Coronary artery (tissue), 2 donors: ENCODE data around the gene STAP2.
"Not testable (repeated sequence)": the region's sequence is repeated elsewhere in the genome, so short reads cannot be mapped to it uniquely, and the experiment has no call there.

Experiments used
- DNase-seq: peaks from one replicate; pipeline ENCODE4 v3.0.0-alpha.2; 2017; ENCODE audit warnings: low spot score
- H3K27ac ChIP-seq, 2 donors: fragments of 200-600 bp; sonication (generic); one replicate each; pipeline ENCODE4 v1.5.1; 2016 to 2019
- H3K4me3 ChIP-seq: fragments of 200-600 bp; sonication (generic); 2 replicates; pipeline ENCODE4 v1.5.1; 2016; ENCODE audit warnings: mild to moderate bottlenecking, moderate library complexity
- CTCF ChIP-seq: fragments of 200-600 bp; sonication (generic); IDR thresholded peaks from one replicate; pipeline ENCODE4 v1.5.1; 2019; ENCODE audit warnings: antibody characterized with exemption

STAP2 gene

DNA sequence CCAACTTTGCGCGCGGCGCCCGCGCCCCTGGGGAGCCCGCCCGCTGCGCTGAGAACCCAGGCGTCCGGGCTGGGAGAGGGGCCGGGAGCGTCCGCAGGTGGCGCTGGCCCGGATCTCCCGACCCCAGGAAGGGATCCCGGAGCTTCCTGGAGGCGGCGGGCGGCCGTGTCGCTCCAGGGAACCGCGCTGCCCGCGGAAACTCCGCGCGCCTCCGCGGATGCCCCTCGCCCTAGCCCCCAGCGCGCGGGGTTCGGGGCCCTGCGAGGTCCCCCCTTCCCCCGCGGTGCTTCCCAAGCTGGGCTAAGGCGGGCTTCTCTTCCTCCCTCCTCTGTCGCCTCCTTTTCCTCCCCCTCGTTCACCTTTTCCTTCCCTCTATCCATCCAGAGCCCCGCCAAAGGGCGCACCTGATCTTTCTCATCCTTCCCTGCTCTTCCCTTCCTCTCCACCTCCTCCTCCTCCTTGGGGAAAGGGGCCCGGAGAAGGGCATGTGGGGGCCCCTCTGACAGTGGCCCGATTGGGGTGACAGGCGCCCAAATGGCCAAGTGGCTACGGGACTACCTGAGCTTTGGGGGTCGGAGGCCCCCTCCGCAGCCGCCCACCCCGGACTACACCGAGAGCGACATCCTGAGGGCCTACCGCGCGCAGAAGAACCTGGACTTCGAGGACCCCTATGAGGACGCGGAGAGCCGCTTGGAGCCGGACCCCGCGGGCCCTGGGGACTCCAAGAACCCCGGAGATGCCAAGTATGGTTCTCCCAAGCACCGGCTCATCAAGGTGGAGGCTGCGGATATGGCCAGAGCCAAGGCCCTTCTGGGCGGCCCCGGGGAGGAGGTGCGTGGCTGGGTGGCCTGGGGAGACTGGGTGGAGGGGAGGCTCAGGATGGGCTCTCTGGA lies 58.9 kb downstream of the STAP2 start:
- peak overlapping the region; percentile 51 for H3K4me3 ChIP-seq
- no peak for TF ChIP-seq CTCF
- H3K27ac ChIP-seq: no peak overlapping the region
- DNase-seq: no peak

- H3K4me3 ChIP-seq: peak overlapping the region; percentile 51
- no peak for TF ChIP-seq CTCF
- DNase-seq: no peak
- H3K27ac ChIP-seq: no peak overlapping the region
These were observed 59.4 kb downstream of the STAP2 start for GRCh38 chr19:4279267-4279529.

GRCh38 chr19:4278419-4279266 lies 60.0 kb downstream of the STAP2 start, which contains the start of gene SHD:
SHD (plus strand) TSS chr19:4279266; CDS start chr19:4280064, 798 bp downstream.
- peak within 1 kb of the TSS; percentile 51 for H3K4me3 ChIP-seq
- DNase-seq: no peak
- no peak within 1 kb of the TSS for H3K27ac ChIP-seq
- no peak for TF ChIP-seq CTCF

DNA sequence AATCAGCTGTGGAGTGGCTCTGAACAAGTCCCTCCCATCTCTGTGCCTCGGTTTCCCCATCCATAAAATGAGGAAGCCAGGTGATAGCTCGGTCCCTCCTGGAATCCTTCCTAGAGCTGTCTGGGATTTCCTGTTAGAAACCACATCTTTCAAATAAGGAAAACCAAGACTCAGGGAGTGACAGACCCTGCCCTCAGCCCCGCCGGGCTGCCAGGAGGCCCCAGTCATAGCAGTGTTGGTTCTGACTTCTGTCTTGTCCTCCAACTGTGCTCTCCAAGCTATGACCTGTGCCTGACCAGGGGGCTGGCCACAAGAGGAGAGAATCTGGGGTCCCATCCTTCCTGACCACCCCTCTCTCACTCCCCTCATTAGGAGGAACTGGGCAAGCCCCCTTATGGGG lies 60.6 kb downstream of the STAP2 start:
- H3K27ac ChIP-seq: no peak overlapping the region
- no peak for TF ChIP-seq CTCF
- no peak for DNase-seq
- H3K4me3 ChIP-seq: no peak overlapping the region

GRCh38 chr19:4277191-4277696 lies 61.4 kb downstream of the STAP2 start:
- Histone ChIP-seq H3K4me3 (no peak overlapping the region), H3K27ac (no peak overlapping the region)
- no peak for DNase-seq
- no peak for TF ChIP-seq CTCF

DNA sequence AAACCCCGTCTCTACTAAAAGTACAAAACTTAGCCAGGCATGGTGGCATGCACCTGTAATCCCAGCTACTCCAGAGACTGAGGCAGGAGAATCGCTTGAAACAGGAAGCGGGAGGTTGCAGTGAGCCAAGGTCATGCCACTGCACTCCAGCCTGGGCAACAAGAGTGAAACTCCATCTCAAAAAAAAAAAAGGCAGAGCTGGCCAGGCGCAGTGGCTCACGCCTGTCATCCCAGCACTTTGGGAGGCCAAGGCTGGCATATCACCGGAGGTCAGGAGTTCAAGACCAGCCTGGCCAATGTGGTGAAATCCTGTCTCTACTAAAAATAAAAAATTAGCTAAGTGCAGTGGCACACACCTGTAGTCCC lies 64.3 kb downstream of the STAP2 start:
- H3K4me3 ChIP-seq, H3K27ac ChIP-seq, DNase-seq: not testable (repeated sequence)
